SJCRH30 (cell line): Measurements from ENCODE around the gene ZGRF1. TPM values are rescaled to one million over a fixed set of nuclear protein-coding genes. Genes with fewer than 3 reads are reported as not detected.
"Not testable (repeated sequence)": the region's sequence is repeated elsewhere in the genome, so short reads cannot be mapped to it uniquely, and the experiment has no call there.

ENCODE experiments used
- DNase-seq, 2 experiments: peaks; one replicate each; pipeline ENCODE4 v3.0.0-alpha.2; 2015 to 2020
- H3K27ac ChIP-seq: fragments of 250-450 bp; sonication (Bioruptor Pico); 2 replicates; pipeline ENCODE4 v1.5.1; 2020; ENCODE audit warnings: mild to moderate bottlenecking, moderate library complexity
- H3K27me3 ChIP-seq: fragments of 250-450 bp; sonication (Bioruptor Pico); 2 replicates; pipeline ENCODE4 v1.5.1; 2020; ENCODE audit warnings: mild to moderate bottlenecking, moderate library complexity
- H3K36me3 ChIP-seq: fragments of 250-450 bp; sonication (Bioruptor Pico); 2 replicates; pipeline ENCODE4 v1.5.1; 2020; ENCODE audit warnings: mild to moderate bottlenecking, moderate library complexity
- H3K4me1 ChIP-seq: fragments of 250-450 bp; sonication (Bioruptor Pico); 2 replicates; pipeline ENCODE4 v1.5.1; 2020; ENCODE audit warnings: mild to moderate bottlenecking, moderate library complexity
- H3K4me3 ChIP-seq: fragments of 250-450 bp; sonication (Bioruptor Pico); 2 replicates; pipeline ENCODE4 v1.5.1; 2020; ENCODE audit warnings: mild to moderate bottlenecking, moderate library complexity
- H3K9me3 ChIP-seq: fragments of 250-450 bp; sonication (Bioruptor Pico); replicated peaks from 2 replicates; pipeline ENCODE4 v1.5.1; 2020; ENCODE audit warnings: mild to moderate bottlenecking, moderate library complexity
- total RNA-seq: library from RNA; depleted of rRNA; stranded (reverse); fragments of >200 nt; shearing (Covaris generic); gene quantifications from 2 replicates; pipeline ENCODE4 v1.2.3, GENCODE V29; 2014

Gene ZGRF1
- total RNA-seq, 1 experiment from 2014 or later: 42.0 TPM

DNA sequence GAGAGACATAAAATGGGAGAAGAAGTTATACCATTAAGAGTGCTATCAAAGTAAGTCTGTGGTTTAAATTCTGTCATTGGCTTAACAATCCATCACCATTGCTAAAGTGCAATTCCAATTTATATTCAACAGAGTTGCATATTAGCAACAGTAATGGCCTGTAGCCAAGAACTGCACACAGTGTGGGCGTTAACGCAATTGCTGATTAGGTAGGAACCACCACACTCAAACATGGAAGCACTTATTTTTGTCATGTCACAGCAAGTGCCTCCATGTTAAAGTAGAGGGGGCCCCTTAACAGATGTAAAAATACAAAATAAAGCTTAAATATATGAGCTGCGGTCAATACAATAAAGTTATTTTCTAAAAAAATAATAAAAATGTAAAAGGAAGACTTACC lies 11.1 kb upstream of the ZGRF1 start:
- H3K4me1 ChIP-seq: no peaks in the 10 kb centered on the region
- peaks cover 74% of the 10 kb centered on the region for H3K36me3 ChIP-seq
- no peaks in the 10 kb centered on the region for H3K9me3 ChIP-seq
- no peak for DNase-seq
- no peak overlapping the region for H3K4me3 ChIP-seq
- no peaks in the 10 kb centered on the region for H3K27me3 ChIP-seq
- no peak overlapping the region for H3K27ac ChIP-seq

DNA sequence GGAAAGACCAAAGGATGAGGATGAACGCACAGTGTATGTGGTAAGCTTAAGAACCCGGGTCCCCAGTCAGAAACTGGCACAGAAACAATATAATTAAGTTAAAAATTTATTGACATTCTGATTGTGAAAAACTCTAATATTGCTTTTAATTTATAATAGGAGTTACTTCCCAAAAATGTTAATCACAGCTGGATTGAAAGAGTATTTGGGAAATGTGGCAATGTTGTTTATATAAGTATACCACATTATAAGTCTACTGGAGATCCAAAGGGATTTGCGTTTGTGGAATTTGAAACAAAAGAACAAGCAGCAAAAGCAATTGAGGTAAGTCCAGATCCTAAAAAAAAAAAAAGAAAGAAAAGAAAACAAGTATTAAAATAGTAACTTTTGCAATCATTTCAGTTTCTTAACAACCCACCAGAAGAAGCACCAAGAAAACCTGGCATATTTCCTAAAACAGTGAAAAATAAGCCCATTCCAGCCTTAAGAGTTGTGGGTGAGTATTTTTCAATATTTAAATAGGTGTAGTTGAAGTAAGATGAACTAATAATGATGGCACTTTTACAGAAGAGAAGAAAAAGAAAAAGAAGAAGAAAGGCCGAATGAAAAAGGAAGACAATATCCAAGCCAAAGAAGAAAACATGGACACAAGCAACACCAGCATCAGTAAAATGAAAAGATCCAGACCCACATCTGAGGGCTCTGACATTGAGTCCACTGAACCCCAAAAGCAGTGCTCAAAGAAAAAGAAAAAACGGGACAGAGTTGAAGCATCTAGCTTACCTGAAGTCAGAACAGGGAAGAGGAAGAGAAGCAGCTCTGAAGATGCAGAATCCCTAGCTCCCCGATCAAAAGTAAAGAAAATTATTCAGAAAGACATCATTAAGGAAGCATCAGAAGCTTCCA lies 10.2 kb upstream of the ZGRF1 start:
- H3K36me3 ChIP-seq: peaks cover 65% of the 10 kb centered on the region
- H3K27ac ChIP-seq: no peak overlapping the region
- no peak for DNase-seq
- H3K27me3 ChIP-seq: no peaks in the 10 kb centered on the region
- no peaks in the 10 kb centered on the region for H3K4me1 ChIP-seq
- no peaks in the 10 kb centered on the region for H3K9me3 ChIP-seq
- no peak overlapping the region for H3K4me3 ChIP-seq

DNA sequence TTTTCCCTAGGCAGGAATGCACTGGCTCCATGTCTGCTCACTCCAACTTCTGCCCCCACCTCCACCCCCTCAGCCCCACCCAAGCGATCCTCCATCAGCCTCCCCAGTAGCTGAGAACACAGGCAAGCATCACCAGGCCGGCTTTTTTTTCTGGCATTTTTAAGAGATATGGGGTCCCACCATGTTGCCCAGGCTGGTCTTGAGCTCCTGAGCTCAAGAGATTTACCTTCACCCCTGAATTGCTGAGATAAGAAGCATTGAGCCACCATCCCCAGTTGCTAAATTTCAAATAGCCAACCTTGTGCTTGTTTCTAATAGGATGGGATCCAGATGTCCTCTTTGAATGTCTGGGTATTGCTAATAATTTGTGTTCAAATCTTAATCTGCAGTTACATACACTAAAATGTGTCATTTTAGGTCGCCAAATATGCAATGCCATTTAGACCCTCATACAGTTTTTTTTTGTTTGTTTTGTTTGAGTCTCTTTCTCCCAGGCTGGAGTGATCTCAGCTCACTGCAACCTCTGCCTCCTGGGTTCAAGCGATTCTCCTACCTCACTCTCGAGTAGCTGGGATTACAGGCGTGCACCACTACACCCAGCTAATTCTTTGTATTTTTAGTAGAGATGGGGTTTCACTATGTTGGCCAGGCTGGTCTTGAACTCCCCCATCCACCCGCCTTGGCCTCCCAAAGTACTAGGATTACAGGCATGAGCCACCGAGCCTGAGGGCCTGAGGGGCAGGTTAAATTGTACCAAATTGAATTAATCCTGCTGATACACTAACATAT lies 9.0 kb upstream of the ZGRF1 start:
- Histone ChIP-seq H3K27ac (no peak overlapping the region), H3K36me3 (peaks cover 55% of the 10 kb centered on the region)

DNA sequence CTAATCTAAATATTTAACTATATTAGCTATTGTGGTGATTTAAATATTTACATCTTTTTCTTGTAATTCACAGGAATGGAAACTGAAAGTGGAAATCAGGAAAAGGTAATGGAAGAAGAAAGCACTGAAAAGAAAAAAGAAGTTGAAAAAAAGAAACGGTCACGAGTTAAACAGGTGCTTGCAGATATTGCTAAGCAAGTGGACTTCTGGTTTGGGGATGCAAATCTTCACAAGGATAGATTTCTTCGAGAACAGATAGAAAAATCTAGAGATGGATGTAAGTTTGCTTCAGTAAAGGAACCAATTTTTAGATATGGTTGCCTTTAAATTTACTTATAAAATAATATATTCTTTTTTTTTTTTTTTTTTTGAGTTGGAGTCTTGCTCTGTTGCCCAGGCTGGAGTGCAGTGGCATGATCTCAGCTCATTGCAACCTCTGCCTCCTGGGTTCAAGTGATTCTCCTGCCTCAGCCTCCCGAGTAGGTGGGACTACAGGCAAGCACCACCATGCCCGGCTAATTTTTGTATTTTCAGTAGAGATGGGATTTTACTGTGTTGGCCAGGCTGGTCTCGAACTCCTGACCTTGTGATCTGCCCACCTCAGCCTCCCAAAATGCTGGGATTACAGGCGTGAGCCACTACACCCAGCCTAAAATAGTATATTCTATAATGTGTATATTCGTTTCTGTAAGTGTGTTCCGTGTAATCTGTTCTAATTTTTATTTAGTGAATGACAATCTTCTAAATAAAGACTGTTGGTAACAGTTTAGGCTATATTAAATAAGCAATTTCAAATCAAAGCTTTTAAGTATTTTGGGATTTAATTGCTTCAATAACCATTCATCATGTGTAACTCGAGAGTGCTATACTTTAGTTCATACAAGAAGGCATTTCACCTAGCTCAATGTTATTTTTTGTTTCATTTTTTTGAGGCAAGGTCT lies 8.2 kb upstream of the ZGRF1 start:
- H3K9me3 ChIP-seq, H3K27me3 ChIP-seq, DNase-seq, H3K27ac ChIP-seq, H3K4me3 ChIP-seq, H3K4me1 ChIP-seq: not testable (repeated sequence)
- peaks cover 46% of the 10 kb centered on the region for H3K36me3 ChIP-seq

More for the DNA sequence above, 9.0 kb upstream of the ZGRF1 start:
- no peak for DNase-seq
- Histone ChIP-seq H3K27me3 (no peaks in the 10 kb centered on the region), H3K4me3 (no peak overlapping the region), H3K4me1 (no peaks in the 10 kb centered on the region), H3K9me3 (no peaks in the 10 kb centered on the region)

DNA sequence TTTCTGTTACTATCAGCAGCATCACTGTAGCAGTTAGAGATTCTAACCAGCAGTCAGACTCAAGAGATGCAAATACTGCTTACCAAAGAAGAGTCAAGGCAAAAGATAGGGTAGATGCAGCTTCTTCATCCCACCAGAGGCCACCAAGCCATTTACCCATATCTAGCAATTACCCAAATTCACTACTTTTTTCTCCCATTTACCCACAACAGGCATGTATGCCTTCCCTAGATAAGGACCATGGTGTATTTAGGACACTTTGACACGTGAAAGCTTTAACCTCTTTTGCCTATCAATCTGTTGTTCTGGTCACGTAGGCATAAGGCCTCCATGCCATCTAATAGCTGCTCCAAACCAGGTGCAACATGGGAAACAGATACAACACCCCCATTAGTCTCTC lies 5.8 kb upstream of the ZGRF1 start:
- Histone ChIP-seq H3K36me3 (peaks cover 28% of the 10 kb centered on the region), H3K4me1 (no peaks in the 10 kb centered on the region), H3K27ac (no peak overlapping the region), H3K9me3 (no peaks in the 10 kb centered on the region), H3K27me3 (no peaks in the 10 kb centered on the region), H3K4me3 (no peak overlapping the region)
- DNase-seq: no peak

DNA sequence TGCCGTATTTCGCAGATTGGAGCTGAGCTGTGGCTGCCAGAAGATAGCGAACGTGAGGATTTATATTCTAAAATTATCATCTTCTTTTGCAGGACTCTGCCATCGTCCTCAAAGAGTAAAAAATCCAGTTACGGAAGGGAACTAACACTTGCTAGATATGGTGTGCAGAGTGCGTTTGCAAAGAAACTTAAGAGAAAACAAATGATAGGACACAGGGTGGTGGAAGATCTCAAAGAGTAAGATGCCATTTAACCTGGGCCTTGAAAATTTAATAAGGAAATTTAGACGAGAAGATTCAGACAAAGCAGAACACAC lies 800 bp upstream of the ZGRF1 start:
- Histone ChIP-seq H3K4me3 (peak overlapping the region; percentile 76), H3K4me1 (no peaks in the 10 kb centered on the region), H3K9me3 (no peaks in the 10 kb centered on the region), H3K36me3 (no peaks in the 10 kb centered on the region; the same call in 1 of the 2 replicates), H3K27me3 (no peaks in the 10 kb centered on the region), H3K27ac (peak overlapping the region; percentile 90)
- DNase-seq: no peak

DNA sequence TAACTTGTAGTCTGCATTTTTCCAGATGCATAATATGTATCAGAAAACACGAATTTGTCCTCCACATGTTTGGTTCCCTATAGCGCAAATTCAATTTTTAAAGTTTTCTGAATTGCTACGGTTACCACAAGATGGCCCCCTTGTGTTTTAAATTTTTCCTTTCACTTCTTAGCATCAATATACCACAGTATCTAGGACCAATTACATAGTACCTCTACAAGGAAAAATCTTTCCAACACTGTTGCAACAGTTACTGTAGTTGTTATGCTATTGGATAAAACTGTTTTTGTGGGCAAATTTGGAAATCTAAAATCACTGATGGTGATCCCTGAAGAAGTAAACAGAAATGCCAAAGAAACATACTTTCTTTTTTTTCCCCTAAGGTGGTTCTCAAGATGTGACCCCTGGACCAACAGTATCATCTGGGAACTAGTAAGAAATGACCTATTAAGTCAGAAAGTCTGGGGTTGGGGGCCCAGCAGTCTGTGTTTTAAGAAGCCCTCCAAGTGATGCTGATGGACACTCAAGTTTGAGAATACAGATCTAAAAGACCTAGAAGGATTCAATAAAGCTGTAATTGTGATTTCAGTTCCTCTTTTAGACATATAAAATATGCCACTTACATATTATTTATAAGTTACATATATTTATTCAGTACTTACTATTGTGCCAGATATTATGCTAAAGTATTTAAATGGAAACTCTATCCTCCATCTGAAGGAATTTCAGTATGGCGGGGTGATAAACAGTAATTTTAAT lies 3.1 kb downstream of the ZGRF1 start:
- Histone ChIP-seq H3K4me1 (no peaks in the 10 kb centered on the region), H3K27me3 (no peaks in the 10 kb centered on the region), H3K27ac (no peak overlapping the region), H3K9me3 (no peaks in the 10 kb centered on the region), H3K4me3 (no peak overlapping the region), H3K36me3 (peaks cover 10% of the 10 kb centered on the region)
- DNase-seq: peak in 1 of 2 experiments; percentile 57

DNA sequence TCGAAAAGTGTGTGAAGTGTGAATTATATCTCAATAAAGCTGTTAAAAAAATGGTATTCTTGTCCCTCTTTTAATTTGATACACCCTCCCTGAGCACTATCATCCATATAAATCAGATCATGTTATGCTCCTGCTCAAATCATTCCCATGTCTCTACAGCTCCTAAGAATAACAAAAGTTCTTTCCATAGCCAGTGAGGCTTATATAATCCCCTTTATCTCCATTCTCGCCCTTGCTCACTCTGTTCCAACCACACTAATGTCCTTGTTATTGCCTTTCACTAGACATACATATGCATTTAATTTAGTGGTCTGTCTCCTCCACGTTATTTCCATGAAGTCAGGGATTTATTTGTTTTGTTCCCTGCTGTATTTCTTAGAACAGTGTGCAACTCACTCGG lies 10.5 kb downstream of the ZGRF1 start:
- Histone ChIP-seq H3K9me3 (no peaks in the 10 kb centered on the region), H3K27me3 (no peaks in the 10 kb centered on the region), H3K27ac (no peak overlapping the region), H3K36me3 (peaks cover 39% of the 10 kb centered on the region), H3K4me1 (no peaks in the 10 kb centered on the region), H3K4me3 (no peak overlapping the region)
- no peak for DNase-seq

DNA sequence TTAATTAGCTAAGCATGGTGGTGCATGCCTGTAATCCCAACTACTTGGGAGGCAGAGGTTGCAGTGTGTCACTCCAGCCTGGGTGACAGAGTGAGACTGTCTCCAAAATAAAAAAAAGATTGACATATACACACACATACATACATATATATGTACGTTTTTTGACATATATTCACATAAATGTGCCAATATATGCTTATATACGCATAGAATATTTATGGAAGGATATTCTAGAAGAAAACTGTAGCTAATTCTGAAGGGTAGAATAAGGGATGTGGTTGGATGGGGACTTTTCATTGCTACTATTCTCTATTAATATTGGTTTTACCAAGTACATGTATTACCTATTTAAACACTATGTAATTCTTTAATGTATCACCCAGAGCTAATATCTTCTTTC lies 19.7 kb downstream of the ZGRF1 start:
- peaks cover 35% of the 10 kb centered on the region for H3K36me3 ChIP-seq
- H3K27ac ChIP-seq: no peak overlapping the region
- no peaks in the 10 kb centered on the region for H3K27me3 ChIP-seq
- DNase-seq: no peak
- no peaks in the 10 kb centered on the region; the same call in 1 of the 2 replicates for H3K4me1 ChIP-seq
- no peaks in the 10 kb centered on the region for H3K9me3 ChIP-seq
- no peak overlapping the region for H3K4me3 ChIP-seq

DNA sequence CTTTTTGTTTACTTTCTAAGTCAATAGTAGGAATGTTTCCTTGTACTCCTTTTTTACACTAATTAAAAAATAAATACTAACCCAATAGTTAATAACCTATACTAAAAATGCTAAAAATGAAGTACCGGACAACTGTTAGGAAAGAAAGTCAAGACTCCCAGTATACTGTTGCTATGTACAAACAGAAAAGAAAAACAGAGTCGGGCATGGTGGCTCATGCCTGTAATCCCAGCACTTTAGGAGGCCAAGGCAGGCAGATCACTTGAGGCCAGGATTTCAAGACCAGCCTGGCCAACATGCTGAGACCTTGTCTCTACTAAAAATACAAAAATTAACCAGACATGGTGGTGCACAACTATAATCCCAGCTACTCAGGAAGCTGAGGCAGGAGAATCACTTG lies 23.9 kb downstream of the ZGRF1 start:
- H3K4me3 ChIP-seq, H3K4me1 ChIP-seq, H3K27ac ChIP-seq, DNase-seq, H3K27me3 ChIP-seq, H3K9me3 ChIP-seq: not testable (repeated sequence)
- peaks cover 33% of the 10 kb centered on the region for H3K36me3 ChIP-seq

DNA sequence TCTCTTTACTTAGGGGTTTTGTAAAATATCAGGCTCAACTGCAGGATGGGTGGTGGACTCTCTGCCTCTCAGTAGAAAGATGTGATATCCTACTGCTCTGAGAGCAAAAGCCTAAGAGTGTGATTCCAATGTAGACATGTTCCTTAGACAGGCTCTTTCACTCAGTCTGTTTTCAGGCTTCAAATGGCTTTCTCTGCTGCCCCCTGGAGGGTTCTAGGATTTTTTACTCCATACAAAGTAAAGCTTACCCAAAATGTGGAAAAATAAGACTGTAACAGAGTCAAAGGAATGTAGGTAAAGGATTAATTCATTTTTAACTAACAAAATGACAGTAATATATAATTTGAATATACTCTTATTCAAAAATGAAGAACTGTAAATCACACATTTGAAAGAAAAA lies 32.1 kb downstream of the ZGRF1 start:
- no peak overlapping the region for H3K27ac ChIP-seq
- peak; percentile 53 to 79 for DNase-seq
- H3K9me3 ChIP-seq: no peaks in the 10 kb centered on the region
- H3K27me3 ChIP-seq: no peaks in the 10 kb centered on the region
- H3K4me1 ChIP-seq: 0 out of 2 replicates have a peak, but pooled peaks cover 3% of the 10 kb centered on the region
- peaks cover 35% of the 10 kb centered on the region for H3K36me3 ChIP-seq
- H3K4me3 ChIP-seq: no peak overlapping the region

DNA sequence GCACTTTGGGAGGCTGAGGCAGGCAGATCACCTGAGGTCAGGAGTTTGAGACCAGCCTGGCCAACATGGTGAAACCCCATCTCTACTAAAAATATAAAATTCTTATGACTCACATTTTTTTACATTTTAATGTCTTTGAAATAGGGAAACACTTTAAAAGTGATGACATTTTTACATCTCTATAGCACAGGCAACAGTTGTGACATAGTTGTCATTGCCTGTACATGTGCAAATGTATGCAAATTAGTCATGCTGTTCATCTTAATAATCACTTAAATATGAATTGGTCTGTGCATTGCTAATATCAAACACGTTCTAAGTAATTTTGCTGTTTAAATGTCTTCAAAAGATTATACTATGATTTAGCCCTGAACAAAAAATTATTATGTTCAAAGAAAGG lies 41.7 kb downstream of the ZGRF1 start:
- no peak overlapping the region for H3K4me3 ChIP-seq
- H3K27ac ChIP-seq: no peak overlapping the region
- no peaks in the 10 kb centered on the region; the same call in 1 of the 2 replicates for H3K4me1 ChIP-seq
- H3K36me3 ChIP-seq: no peaks in the 10 kb centered on the region
- H3K27me3 ChIP-seq: no peaks in the 10 kb centered on the region
- H3K9me3 ChIP-seq: no peaks in the 10 kb centered on the region
- no peak for DNase-seq

DNA sequence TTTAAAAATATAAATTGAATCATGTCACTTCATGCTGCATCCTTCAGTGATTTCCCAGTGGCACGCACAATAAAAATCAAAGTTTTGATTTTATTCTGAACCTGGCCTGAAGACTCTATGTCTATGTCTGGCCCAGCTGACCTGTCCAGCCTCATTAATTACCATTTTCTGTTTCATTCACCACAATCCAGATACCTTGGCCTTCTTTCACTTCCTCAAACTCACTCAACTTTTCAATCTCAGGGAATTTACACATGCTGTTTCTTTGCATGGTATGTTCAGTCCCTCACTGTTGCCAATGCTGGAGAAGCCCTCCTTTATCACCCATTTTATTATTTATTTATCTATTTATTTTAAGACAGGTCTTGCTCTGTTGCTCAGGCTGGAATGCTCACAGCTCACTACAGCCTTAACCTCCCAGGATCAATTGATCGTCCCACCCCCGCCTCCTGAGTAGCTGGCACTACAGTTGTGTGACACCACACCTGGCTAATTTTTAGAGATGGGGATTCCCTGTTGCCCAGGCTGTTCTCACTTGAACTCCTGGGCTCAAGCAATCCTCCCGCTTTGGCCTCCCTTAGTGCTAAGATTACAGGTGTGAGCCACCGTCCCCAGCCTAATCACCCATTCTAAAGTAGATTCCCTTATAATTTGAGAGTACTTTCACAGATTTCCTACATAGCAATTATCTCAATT lies 43.1 kb downstream of the ZGRF1 start:
- no peaks in the 10 kb centered on the region for H3K36me3 ChIP-seq
- no peak for DNase-seq
- H3K27me3 ChIP-seq: no peaks in the 10 kb centered on the region
- H3K9me3 ChIP-seq: no peaks in the 10 kb centered on the region
- H3K4me3 ChIP-seq: no peak overlapping the region
- no peak overlapping the region for H3K27ac ChIP-seq
- peaks cover 12% of the 10 kb centered on the region for H3K4me1 ChIP-seq
